K562 (cell line): Measurements from ENCODE around the gene VILL. TPM values are rescaled to one million over a fixed set of nuclear protein-coding genes. Genes with fewer than 3 reads are reported as not detected.

Source experiments
- MAZ ChIP-seq, 2 experiments: fragments of 450-650 bp in 1 of 2; sonication (generic) in 1 of 2; formaldehyde crosslinking; IDR thresholded peaks in 1 of 2; conservative IDR thresholded peaks in 1 of 2; 2 replicates each; pipeline versions ENCODE4 v1.4.0 to v1.5.0; 2020; ENCODE audit warnings: mild to moderate bottlenecking in 1 of 2, missing genetic modification reagents in 1 of 2
- MTA1 ChIP-seq: fragments of 450-650 bp; IDR thresholded peaks from 2 replicates; pipeline ENCODE4 v1.6.1; 2017; ENCODE audit warnings: borderline replicate concordance
- RCOR1 ChIP-seq, 2 experiments: IDR thresholded peaks; 2 replicates each; pipeline ENCODE4 v1.6.1; 2012; ENCODE audit warnings: low read depth in 2 of 2, low read length in 2 of 2, borderline replicate concordance in 1 of 2, improper control_type of control experiment in 1 of 2
- TAF1 ChIP-seq: IDR thresholded peaks from 2 replicates; pipeline ENCODE4 v1.6.1; 2011; ENCODE audit warnings: mild to moderate bottlenecking, low read length, moderate library complexity; ENCODE audit not compliant: insufficient read depth, control insufficient read depth, severe bottlenecking; ENCODE audit errors: extremely low read depth
- polyA plus RNA-seq, 8 experiments: library from polyadenylated mRNA; depleted of rRNA in 4 of 8; stranded (reverse) in 5 of 8; unstranded in 3 of 8; fragments of >200 nt; fragmentation: Nextera tagmentation in 2 of 8; fragmentation: Illumina TruSeq in 1 of 8; extraction: Ambion mirVana in 2 of 8; extraction: Trizol in 1 of 8; gene quantifications; 2 replicates each; pipeline versions ENCODE4 v1.2.1 to v1.2.3, GENCODE V29; 2011 to 2014; ENCODE audit warnings: inconsistent platforms in 1 of 8, missing spikeins in 1 of 8
- total RNA-seq, 7 experiments: library from RNA; depleted of rRNA in 6 of 7; stranded (reverse); fragments of >200 nt in 6 of 7; fragmentation: Illumina TruSeq in 2 of 7; extraction: Trizol in 2 of 7; gene quantifications; 2 replicates each; pipeline versions ENCODE4 v1.2.1 to v1.2.3, GENCODE V29; 2011 to 2021; ENCODE audit warnings: low replicate concordance in 1 of 7
- TF ChIP-seq, protein P1 (sequence below), 2 experiments: fragments of 450-650 bp; formaldehyde crosslinking in 1 of 2; IDR thresholded peaks; 2 replicates each; pipeline versions ENCODE4 v1.4.0 to v1.6.1; 2014 to 2020; ENCODE audit warnings: mild to moderate bottlenecking in 2 of 2, borderline replicate concordance in 1 of 2, low read depth in 1 of 2
- TF ChIP-seq, protein P2 (sequence below): fragments of 250-450 bp; sonication (Bioruptor Pico); IDR thresholded peaks from 2 replicates; pipeline ENCODE4 v1.5.0; 2020; ENCODE audit warnings: mild to moderate bottlenecking, borderline replicate concordance
- TF ChIP-seq, protein P3 (sequence below): sonication (generic); formaldehyde crosslinking; IDR thresholded peaks from 2 replicates; pipeline ENCODE4 v1.8.0; 2022; ENCODE audit warnings: missing genetic modification reagents, mild to moderate bottlenecking, moderate library complexity, borderline replicate concordance

The VILL gene
- total and polyA plus RNA-seq, 9 of the 15 experiments (the other 6 are each of a cell fraction or from before 2014, with no cell fraction given) = 0.11 to 16.0 (median 8.8) TPM

DNA sequence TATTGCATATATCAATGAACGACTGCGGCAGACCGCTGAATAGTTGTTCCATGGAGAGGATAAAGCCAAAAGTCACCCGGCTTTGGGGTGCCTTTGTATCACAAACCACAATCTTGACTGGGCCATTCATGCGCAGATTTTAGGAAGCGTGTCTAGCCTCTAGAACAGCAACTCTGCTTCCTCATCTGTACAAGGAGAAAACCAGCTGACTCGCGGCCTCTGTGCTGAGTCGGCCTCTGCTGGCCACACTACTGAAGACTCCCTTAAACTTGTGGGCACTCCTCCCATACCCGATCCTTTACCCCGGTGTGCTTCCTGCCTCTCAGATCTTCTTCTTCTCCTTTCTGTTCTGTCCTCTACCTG lies 49.3 kb downstream of the VILL start (continued):
- TF ChIP-seq, protein P1, sequence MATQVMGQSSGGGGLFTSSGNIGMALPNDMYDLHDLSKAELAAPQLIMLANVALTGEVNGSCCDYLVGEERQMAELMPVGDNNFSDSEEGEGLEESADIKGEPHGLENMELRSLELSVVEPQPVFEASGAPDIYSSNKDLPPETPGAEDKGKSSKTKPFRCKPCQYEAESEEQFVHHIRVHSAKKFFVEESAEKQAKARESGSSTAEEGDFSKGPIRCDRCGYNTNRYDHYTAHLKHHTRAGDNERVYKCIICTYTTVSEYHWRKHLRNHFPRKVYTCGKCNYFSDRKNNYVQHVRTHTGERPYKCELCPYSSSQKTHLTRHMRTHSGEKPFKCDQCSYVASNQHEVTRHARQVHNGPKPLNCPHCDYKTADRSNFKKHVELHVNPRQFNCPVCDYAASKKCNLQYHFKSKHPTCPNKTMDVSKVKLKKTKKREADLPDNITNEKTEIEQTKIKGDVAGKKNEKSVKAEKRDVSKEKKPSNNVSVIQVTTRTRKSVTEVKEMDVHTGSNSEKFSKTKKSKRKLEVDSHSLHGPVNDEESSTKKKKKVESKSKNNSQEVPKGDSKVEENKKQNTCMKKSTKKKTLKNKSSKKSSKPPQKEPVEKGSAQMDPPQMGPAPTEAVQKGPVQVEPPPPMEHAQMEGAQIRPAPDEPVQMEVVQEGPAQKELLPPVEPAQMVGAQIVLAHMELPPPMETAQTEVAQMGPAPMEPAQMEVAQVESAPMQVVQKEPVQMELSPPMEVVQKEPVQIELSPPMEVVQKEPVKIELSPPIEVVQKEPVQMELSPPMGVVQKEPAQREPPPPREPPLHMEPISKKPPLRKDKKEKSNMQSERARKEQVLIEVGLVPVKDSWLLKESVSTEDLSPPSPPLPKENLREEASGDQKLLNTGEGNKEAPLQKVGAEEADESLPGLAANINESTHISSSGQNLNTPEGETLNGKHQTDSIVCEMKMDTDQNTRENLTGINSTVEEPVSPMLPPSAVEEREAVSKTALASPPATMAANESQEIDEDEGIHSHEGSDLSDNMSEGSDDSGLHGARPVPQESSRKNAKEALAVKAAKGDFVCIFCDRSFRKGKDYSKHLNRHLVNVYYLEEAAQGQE (IDR thresholded peaks at IDR 0.05; ENCODE audit: borderline replicate concordance) = peak; percentile 68; the same call in 1 of the 2 replicates
- TF ChIP-seq, protein P1 (CRISPR knock-in tag; IDR thresholded peaks at IDR 0.05; ENCODE audit: low read depth) = no peak
- TF ChIP-seq MAZ (CRISPR knock-in tag; conservative IDR thresholded peaks at IDR 0.05 in 1 of 2, IDR thresholded peaks at IDR 0.05 in 1 of 2) (peak in 1 of 2 experiments; percentile 39; a peak in 1 of 4 replicates), TAF1 (no peak), RCOR1 (IDR thresholded peaks at IDR 0.05; ENCODE audit: borderline replicate concordance in 1 of 2, low read depth in 2 of 2, low read length in 2 of 2) (peak in 1 of 2 experiments; percentile 65; a peak in 2 of 4 replicates), MTA1 (no peak)
- TF ChIP-seq, protein P2, sequence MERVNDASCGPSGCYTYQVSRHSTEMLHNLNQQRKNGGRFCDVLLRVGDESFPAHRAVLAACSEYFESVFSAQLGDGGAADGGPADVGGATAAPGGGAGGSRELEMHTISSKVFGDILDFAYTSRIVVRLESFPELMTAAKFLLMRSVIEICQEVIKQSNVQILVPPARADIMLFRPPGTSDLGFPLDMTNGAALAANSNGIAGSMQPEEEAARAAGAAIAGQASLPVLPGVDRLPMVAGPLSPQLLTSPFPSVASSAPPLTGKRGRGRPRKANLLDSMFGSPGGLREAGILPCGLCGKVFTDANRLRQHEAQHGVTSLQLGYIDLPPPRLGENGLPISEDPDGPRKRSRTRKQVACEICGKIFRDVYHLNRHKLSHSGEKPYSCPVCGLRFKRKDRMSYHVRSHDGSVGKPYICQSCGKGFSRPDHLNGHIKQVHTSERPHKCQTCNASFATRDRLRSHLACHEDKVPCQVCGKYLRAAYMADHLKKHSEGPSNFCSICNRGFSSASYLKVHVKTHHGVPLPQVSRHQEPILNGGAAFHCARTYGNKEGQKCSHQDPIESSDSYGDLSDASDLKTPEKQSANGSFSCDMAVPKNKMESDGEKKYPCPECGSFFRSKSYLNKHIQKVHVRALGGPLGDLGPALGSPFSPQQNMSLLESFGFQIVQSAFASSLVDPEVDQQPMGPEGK = no peak
- TF ChIP-seq, protein P3, sequence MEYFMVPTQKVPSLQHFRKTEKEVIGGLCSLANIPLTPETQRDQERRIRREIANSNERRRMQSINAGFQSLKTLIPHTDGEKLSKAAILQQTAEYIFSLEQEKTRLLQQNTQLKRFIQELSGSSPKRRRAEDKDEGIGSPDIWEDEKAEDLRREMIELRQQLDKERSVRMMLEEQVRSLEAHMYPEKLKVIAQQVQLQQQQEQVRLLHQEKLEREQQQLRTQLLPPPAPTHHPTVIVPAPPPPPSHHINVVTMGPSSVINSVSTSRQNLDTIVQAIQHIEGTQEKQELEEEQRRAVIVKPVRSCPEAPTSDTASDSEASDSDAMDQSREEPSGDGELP (CRISPR knock-in tag) = peak; percentile 88
